Upper lobe of left lung (tissue), 4 donors: ENCODE measurements around the gene REPIN1.

Experiments used
- EP300 ChIP-seq, 4 donors: sonication (generic); formaldehyde crosslinking; IDR thresholded peaks; one replicate each; pipeline ENCODE4 v1.5.1; 2017; ENCODE audit warnings: antibody characterized with exemption in 4 of 4, control low read depth in 2 of 4
- POLR2A ChIP-seq, 4 donors: fragments of 450-650 bp; IDR thresholded peaks; one replicate each; pipeline ENCODE4 v1.5.1; 2016 to 2017; ENCODE audit warnings: antibody characterized with exemption in 4 of 4, mild to moderate bottlenecking in 2 of 4
- POLR2AphosphoS5 ChIP-seq, 2 donors: sonication (generic); formaldehyde crosslinking; IDR thresholded peaks; one replicate each; pipeline ENCODE4 v1.5.1; 2017; ENCODE audit warnings: antibody characterized with exemption in 2 of 2
- TF ChIP-seq, protein P1 (sequence below), 6 experiments: fragments of 450-650 bp in 4 of 6; fragments of 200-600 bp in 2 of 6; sonication (generic) in 2 of 6; IDR thresholded peaks; one replicate each; pipeline ENCODE4 v1.5.1; 2016 to 2019; ENCODE audit warnings: antibody characterized with exemption in 6 of 6

DNA sequence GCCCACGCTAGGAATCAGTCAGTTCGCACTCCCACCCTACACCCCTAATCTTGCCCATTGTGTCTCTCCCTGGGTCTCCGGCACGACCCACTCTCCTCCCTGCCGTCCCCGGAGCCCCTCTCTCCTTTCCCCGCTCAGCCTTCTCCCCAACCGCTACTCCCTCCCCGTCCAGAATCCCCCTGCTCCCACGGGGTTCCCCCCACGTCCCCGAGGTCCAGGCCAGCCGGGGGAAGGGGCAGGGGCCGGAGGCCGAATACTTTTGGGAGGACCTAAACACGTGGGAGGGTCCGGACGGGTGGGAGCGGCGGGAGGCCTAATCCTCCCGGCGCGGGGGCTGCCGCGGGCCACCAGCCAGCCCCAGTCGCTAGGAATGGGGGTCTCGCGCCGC lies 27.8 kb upstream of the REPIN1 start:
- no peak for TF ChIP-seq POLR2A (IDR thresholded peaks at IDR 0.05)
- no peak for TF ChIP-seq POLR2AphosphoS5 (IDR thresholded peaks at IDR 0.05)
- TF ChIP-seq EP300 (IDR thresholded peaks at IDR 0.05) = no peak
- TF ChIP-seq, protein P1, sequence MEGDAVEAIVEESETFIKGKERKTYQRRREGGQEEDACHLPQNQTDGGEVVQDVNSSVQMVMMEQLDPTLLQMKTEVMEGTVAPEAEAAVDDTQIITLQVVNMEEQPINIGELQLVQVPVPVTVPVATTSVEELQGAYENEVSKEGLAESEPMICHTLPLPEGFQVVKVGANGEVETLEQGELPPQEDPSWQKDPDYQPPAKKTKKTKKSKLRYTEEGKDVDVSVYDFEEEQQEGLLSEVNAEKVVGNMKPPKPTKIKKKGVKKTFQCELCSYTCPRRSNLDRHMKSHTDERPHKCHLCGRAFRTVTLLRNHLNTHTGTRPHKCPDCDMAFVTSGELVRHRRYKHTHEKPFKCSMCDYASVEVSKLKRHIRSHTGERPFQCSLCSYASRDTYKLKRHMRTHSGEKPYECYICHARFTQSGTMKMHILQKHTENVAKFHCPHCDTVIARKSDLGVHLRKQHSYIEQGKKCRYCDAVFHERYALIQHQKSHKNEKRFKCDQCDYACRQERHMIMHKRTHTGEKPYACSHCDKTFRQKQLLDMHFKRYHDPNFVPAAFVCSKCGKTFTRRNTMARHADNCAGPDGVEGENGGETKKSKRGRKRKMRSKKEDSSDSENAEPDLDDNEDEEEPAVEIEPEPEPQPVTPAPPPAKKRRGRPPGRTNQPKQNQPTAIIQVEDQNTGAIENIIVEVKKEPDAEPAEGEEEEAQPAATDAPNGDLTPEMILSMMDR (IDR thresholded peaks at IDR 0.05) = no peak
